ENCODE data around the gene HES1. TPM values are rescaled to one million over a fixed set of nuclear protein-coding genes. Genes with fewer than 3 reads are reported as not detected.

HES1 gene
- total and polyA plus RNA-seq, 10 of the 15 experiments (the other 5 are each of a cell fraction or from before 2014, with no cell fraction given), result 0.46 to 5.3 (median 2.3) TPM

DNA sequence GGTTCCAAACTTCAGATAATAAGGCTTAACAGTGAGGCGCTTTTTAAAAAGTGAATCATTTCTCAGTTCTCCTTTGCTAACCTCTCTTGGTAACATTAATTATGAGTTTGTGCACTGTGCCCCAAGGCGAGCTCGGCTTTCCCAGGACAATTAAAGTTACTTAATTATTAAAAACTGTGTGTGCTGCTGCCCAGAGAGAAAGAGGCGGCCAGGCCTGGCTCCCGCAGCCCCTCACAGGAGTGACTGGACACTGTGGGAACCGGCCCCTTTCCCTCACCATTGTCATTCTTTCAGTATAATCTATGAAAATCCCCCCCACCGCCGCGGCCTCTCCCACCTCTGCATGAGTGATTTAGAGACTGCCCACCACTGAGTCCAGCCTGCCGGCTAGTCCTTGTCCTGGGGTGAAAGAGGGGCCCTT lies 43.1 kb upstream of the HES1 start:
- H3K4me1 ChIP-seq (ENCODE audit: control insufficient read depth, insufficient read depth, low read length), result peaks cover 3% of the 10 kb centered on the region; the same call in 1 of the 2 replicates
- FAIRE-seq, result no peak
- no peak overlapping the region for H2AFZ ChIP-seq (ENCODE audit: control insufficient read depth, low read depth, low read length)
- H3K9me3 ChIP-seq (replicated peaks; ENCODE audit: control insufficient read depth, insufficient read depth, low read length), result no peaks in the 10 kb centered on the region
- peaks cover 2 to 4% of the 10 kb centered on the region in 2 experiments; a peak in 3 of 4 replicates for H3K27me3 ChIP-seq (replicated peaks in 1 of 2; ENCODE audit: control insufficient read depth in 2 of 2, insufficient read depth in 2 of 2, low read length in 1 of 2)
- no peaks in the 10 kb centered on the region for H3K79me2 ChIP-seq (ENCODE audit: control insufficient read depth, insufficient read depth, low read length)
- H3K27ac ChIP-seq (ENCODE audit: control insufficient read depth, insufficient read depth), result no peak overlapping the region
- ATAC-seq, result peak; percentile 79
- BruUV-seq (replicated peaks), result no TSS peak
- RAD21 ChIA-PET (ENCODE audit: unreplicated experiment), result interaction anchor here (0.7 kb wide), 1 partner anchor 325 kb away, joined by 3 read pairs; no protein-coding TSS in a partner anchor
- no peaks in the 10 kb centered on the region for H3K36me3 ChIP-seq (ENCODE audit: control insufficient read depth in 2 of 2, insufficient read depth in 2 of 2, low read length in 1 of 2)
- WGBS (ENCODE audit: insufficient coverage, insufficient replicate concordance, low lambda C conversion rate, missing lambda C conversion rate), result 22% methylated on average over 10 of the region's 10 CpGs
- peaks cover 2% of the 10 kb centered on the region; the same call in 1 of the 2 replicates for H4K20me1 ChIP-seq (ENCODE audit: control insufficient read depth, insufficient read depth)
- POLR2A ChIA-PET, result no interaction called here
- in situ Hi-C loops (cut with MboI) (no loop called here), intact Hi-C loops (cut with micrococcal nuclease; ENCODE audit: unreplicated experiment) (no loop called here)
- H3K9ac ChIP-seq (ENCODE audit: control insufficient read depth, insufficient read depth, low read length), result no peak overlapping the region
- no peak overlapping the region for H3K4me2 ChIP-seq (ENCODE audit: control insufficient read depth, insufficient read depth)
- SMC1A ChIA-PET (ENCODE audit: uncharacterized antibody, unreplicated experiment), result interaction anchor here (0.6 to 1.0 kb wide), 2 partner anchors 10 to 16 kb away, joined by 3 to 4 read pairs; no protein-coding TSS in a partner anchor
- no peak overlapping the region for H3K4me3 ChIP-seq
- CTCF ChIA-PET, result interaction anchor here (0.7 kb wide), 1 partner anchor 38 kb away, joined by 3 read pairs; no protein-coding TSS in a partner anchor
- DNase-seq (ENCODE audit: low read depth, low spot score), result no peak
- TF ChIP-seq, protein P1, sequence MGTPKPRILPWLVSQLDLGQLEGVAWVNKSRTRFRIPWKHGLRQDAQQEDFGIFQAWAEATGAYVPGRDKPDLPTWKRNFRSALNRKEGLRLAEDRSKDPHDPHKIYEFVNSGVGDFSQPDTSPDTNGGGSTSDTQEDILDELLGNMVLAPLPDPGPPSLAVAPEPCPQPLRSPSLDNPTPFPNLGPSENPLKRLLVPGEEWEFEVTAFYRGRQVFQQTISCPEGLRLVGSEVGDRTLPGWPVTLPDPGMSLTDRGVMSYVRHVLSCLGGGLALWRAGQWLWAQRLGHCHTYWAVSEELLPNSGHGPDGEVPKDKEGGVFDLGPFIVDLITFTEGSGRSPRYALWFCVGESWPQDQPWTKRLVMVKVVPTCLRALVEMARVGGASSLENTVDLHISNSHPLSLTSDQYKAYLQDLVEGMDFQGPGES (IDR thresholded peaks at IDR 0.05), result no peak
- TF ChIP-seq NR2F1 (conservative IDR thresholded peaks at IDR 0.05), result 0 out of 2 replicates have a peak, but pooled peaks have one; percentile 25
- no peak for TF ChIP-seq BACH1 (IDR thresholded peaks at IDR 0.05; ENCODE audit: borderline replicate concordance)
- TF ChIP-seq IKZF1 (conservative IDR thresholded peaks at IDR 0.05), result no peak
- TF ChIP-seq SUPT20H (IDR thresholded peaks at IDR 0.05; ENCODE audit: borderline replicate concordance, control insufficient read depth, low read depth, low read length), result no peak
- no peak for TF ChIP-seq SMC3 (IDR thresholded peaks at IDR 0.05; ENCODE audit: borderline replicate concordance, low read length)
- TF ChIP-seq NFIC (IDR thresholded peaks at IDR 0.05; ENCODE audit: low read depth, low read length), result no peak
- no peak for TF ChIP-seq ZNF384 (IDR thresholded peaks at IDR 0.05; ENCODE audit: borderline replicate concordance, low read depth, low read length)
- TF ChIP-seq, protein P2, sequence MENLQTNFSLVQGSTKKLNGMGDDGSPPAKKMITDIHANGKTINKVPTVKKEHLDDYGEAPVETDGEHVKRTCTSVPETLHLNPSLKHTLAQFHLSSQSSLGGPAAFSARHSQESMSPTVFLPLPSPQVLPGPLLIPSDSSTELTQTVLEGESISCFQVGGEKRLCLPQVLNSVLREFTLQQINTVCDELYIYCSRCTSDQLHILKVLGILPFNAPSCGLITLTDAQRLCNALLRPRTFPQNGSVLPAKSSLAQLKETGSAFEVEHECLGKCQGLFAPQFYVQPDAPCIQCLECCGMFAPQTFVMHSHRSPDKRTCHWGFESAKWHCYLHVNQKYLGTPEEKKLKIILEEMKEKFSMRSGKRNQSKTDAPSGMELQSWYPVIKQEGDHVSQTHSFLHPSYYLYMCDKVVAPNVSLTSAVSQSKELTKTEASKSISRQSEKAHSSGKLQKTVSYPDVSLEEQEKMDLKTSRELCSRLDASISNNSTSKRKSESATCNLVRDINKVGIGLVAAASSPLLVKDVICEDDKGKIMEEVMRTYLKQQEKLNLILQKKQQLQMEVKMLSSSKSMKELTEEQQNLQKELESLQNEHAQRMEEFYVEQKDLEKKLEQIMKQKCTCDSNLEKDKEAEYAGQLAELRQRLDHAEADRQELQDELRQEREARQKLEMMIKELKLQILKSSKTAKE (IDR thresholded peaks at IDR 0.05; ENCODE audit: low read depth, poor library complexity, severe bottlenecking), result no peak
- TF ChIP-seq, protein P3, sequence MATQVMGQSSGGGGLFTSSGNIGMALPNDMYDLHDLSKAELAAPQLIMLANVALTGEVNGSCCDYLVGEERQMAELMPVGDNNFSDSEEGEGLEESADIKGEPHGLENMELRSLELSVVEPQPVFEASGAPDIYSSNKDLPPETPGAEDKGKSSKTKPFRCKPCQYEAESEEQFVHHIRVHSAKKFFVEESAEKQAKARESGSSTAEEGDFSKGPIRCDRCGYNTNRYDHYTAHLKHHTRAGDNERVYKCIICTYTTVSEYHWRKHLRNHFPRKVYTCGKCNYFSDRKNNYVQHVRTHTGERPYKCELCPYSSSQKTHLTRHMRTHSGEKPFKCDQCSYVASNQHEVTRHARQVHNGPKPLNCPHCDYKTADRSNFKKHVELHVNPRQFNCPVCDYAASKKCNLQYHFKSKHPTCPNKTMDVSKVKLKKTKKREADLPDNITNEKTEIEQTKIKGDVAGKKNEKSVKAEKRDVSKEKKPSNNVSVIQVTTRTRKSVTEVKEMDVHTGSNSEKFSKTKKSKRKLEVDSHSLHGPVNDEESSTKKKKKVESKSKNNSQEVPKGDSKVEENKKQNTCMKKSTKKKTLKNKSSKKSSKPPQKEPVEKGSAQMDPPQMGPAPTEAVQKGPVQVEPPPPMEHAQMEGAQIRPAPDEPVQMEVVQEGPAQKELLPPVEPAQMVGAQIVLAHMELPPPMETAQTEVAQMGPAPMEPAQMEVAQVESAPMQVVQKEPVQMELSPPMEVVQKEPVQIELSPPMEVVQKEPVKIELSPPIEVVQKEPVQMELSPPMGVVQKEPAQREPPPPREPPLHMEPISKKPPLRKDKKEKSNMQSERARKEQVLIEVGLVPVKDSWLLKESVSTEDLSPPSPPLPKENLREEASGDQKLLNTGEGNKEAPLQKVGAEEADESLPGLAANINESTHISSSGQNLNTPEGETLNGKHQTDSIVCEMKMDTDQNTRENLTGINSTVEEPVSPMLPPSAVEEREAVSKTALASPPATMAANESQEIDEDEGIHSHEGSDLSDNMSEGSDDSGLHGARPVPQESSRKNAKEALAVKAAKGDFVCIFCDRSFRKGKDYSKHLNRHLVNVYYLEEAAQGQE (IDR thresholded peaks at IDR 0.05; ENCODE audit: low read depth, low read length), result no peak
- no peak for TF ChIP-seq SIX5 (IDR thresholded peaks at IDR 0.05; ENCODE audit: low read depth, low read length, severe bottlenecking)
- TF ChIP-seq SRF (IDR thresholded peaks at IDR 0.05; ENCODE audit: low read depth in 2 of 2, low read length in 2 of 2), result no peak
- TF ChIP-seq, protein P4, sequence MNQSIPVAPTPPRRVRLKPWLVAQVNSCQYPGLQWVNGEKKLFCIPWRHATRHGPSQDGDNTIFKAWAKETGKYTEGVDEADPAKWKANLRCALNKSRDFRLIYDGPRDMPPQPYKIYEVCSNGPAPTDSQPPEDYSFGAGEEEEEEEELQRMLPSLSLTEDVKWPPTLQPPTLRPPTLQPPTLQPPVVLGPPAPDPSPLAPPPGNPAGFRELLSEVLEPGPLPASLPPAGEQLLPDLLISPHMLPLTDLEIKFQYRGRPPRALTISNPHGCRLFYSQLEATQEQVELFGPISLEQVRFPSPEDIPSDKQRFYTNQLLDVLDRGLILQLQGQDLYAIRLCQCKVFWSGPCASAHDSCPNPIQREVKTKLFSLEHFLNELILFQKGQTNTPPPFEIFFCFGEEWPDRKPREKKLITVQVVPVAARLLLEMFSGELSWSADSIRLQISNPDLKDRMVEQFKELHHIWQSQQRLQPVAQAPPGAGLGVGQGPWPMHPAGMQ (IDR thresholded peaks at IDR 0.05; ENCODE audit: borderline replicate concordance), result no peak
- no peak for TF ChIP-seq FOXK2 (IDR thresholded peaks at IDR 0.05)
- no peak for TF ChIP-seq SMAD5 (IDR thresholded peaks at IDR 0.05; ENCODE audit: low read depth)
- TF ChIP-seq SMAD1 (IDR thresholded peaks at IDR 0.05; ENCODE audit: low read depth, partially characterized antibody), result no peak
- TF ChIP-seq MTA2 (IDR thresholded peaks at IDR 0.05; ENCODE audit: low read depth), result peak; percentile 88

Measured in GM12878 (cell line).